ENCODE results near the gene MAP4K2. TPM values are rescaled to one million over a fixed set of nuclear protein-coding genes. Genes with fewer than 3 reads are reported as not detected.

MAP4K2 gene
- total and polyA plus RNA-seq, 2 of the 8 experiments (the other 6 are each of a cell fraction or from before 2014, with no cell fraction given) = 20.1 to 20.7 TPM

- no peak overlapping the region for H3K56ac ChIP-seq (replicated peaks; ENCODE audit: insufficient read length, low read depth, low read length)
- peaks cover 0 to 3% of the 10 kb centered on the region in 2 experiments; a peak in 1 of 4 replicates for H3K79me2 ChIP-seq (ENCODE audit: control insufficient read depth in 1 of 2, insufficient read depth in 2 of 2, low read length in 2 of 2)
- 0 out of 2 replicates have a peak overlapping the region, but pooled peaks have one; percentile 72 for H2BK20ac ChIP-seq (ENCODE audit: low read length)
- DNase-seq (ENCODE audit: low read depth in 1 of 2, low spot score in 2 of 2) (peak in 1 of 2 experiments; percentile 58), FAIRE-seq (no peak)
- 76% methylated on average over 15 of the region's 15 CpGs; no CpG with 5 or more reads in 1 of the 2 experiments for WGBS, 2 experiments (ENCODE audit: extremely low coverage in 1 of 2, insufficient coverage in 1 of 2, insufficient read length in 1 of 2, insufficient replicate concordance in 2 of 2, low coverage in 1 of 2, low lambda C conversion rate in 2 of 2, missing lambda C conversion rate in 1 of 2)
- H3K36me3 ChIP-seq (ENCODE audit: control insufficient read depth in 2 of 4, insufficient read depth in 4 of 4, low read length in 3 of 4) = peaks cover 3 to 10% (median 7%) of the 10 kb centered on the region in 4 experiments; a peak in 4 of 8 replicates
- ChIA-PET POLR2A (ENCODE audit: partially characterized antibody) (interaction anchor here (0.7 to 3.1 kb wide), 5 partner anchors 11 to 36 kb away, joined by 3 to 13 read pairs (median 3); partner anchors contain the start of genes EHD1 and MEN1), CTCF (ENCODE audit: partially characterized antibody) (interaction anchor here (0.6 to 32.3 kb wide), 7 partner anchors 20 to 495 kb away, joined by 3 to 1058 read pairs (median 3); partner anchors contain the start of genes ARL2 and EHD1)
- peak overlapping the region; percentile 22 for H4K91ac ChIP-seq (replicated peaks; ENCODE audit: insufficient read length, low read length)
- no peaks in the 10 kb centered on the region for H3K9me3 ChIP-seq (ENCODE audit: insufficient read depth in 2 of 2, low read depth in 1 of 2, low read length in 1 of 2)
- no peak overlapping the region for H2AFZ ChIP-seq (ENCODE audit: low read length)
- peak overlapping the region; percentile 82 for H2BK5ac ChIP-seq (ENCODE audit: low read depth, low read length)
- H4K8ac ChIP-seq (ENCODE audit: extremely low read depth, insufficient read depth, low read length) = peak overlapping the region; percentile 15; the same call in 1 of the 2 replicates
- peaks cover 0 to 30% (median 21%) of the 10 kb centered on the region in 4 experiments; a peak in 6 of 7 replicates for H3K4me1 ChIP-seq (replicated peaks in 1 of 4; ENCODE audit: control insufficient read depth in 3 of 4, insufficient read depth in 4 of 4, low read length in 3 of 4)
- no peak overlapping the region for H4K5ac ChIP-seq (ENCODE audit: insufficient read length, low read depth, low read length)
- H2BK15ac ChIP-seq (ENCODE audit: low read length) = 0 out of 2 replicates have a peak overlapping the region, but pooled peaks have one; percentile 72
- H2AK5ac ChIP-seq (ENCODE audit: low read depth, low read length) = no peak overlapping the region
- no peak overlapping the region for H2BK120ac ChIP-seq (replicated peaks; ENCODE audit: low read depth, low read length)
- no peak overlapping the region for H3K14ac ChIP-seq (ENCODE audit: insufficient read length)
- H3K79me1 ChIP-seq (ENCODE audit: low read depth, low read length) = no peaks in the 10 kb centered on the region; the same call in 1 of the 2 replicates
- H3K9ac ChIP-seq (replicated peaks in 1 of 4; ENCODE audit: extremely low read depth in 1 of 4, low read depth in 3 of 4, low read length in 3 of 4) = peak overlapping the region in 1 of 4 experiments; percentile 9; a peak in 2 of 7 replicates
- no peak overlapping the region; the same call in none of the 2 replicates for H3K18ac ChIP-seq (ENCODE audit: extremely low read depth, low read length)
- H2BK12ac ChIP-seq (ENCODE audit: low read depth, low read length) = peak overlapping the region; percentile 30; the same call in 1 of the 2 replicates
- H4K20me1 ChIP-seq (replicated peaks in 1 of 2; ENCODE audit: control insufficient read depth in 1 of 2, insufficient read depth in 2 of 2, low read length in 2 of 2) = peaks cover 0 to 5% of the 10 kb centered on the region in 2 experiments
- peak; percentile 39 for TF ChIP-seq SIX5 (IDR thresholded peaks at IDR 0.05; ENCODE audit: low read depth, low read length)
- TF ChIP-seq SP1 (IDR thresholded peaks at IDR 0.05; ENCODE audit: low read depth, low read length) = peak; percentile 52; the same call in 1 of the 2 replicates
- no peak for TF ChIP-seq SRF (IDR thresholded peaks at IDR 0.05; ENCODE audit: low read depth, low read length)
- H3K4me3 ChIP-seq (ENCODE audit: extremely low read depth in 1 of 4, insufficient read depth in 2 of 4, low read depth in 3 of 4, low read length in 4 of 4) = no peak overlapping the region
- H3K4me2 ChIP-seq (ENCODE audit: insufficient read depth in 1 of 2, low read depth in 2 of 2, low read length in 2 of 2) = peak overlapping the region; percentile 84 to 91; a peak in 3 of 4 replicates
- peak overlapping the region; percentile 78 for H3K27ac ChIP-seq (ENCODE audit: low read depth, low read length)
- H3K23ac ChIP-seq (ENCODE audit: insufficient read length) = no peak overlapping the region
- peaks cover 9% of the 10 kb centered on the region for H3K23me2 ChIP-seq (ENCODE audit: low read depth, low read length)
- H3K4ac ChIP-seq (replicated peaks; ENCODE audit: insufficient read length, low read depth, low read length) = no peak overlapping the region
- H3K27me3 ChIP-seq (replicated peaks in 1 of 4; ENCODE audit: control insufficient read depth in 3 of 4, extremely low read depth in 1 of 4, insufficient read depth in 3 of 4, low read length in 3 of 4) = no peaks in the 10 kb centered on the region
These were observed 38.8 kb upstream of the MAP4K2 start for GRCh38 chr11:64841592-64842365.

All from H1 (cell line).